GM21786 (cell line): ENCODE results near the gene DIAPH3.
A peak's percentile ranks its signal among the peaks of the same experiment; 100 is the strongest.

ENCODE experiments used
- ATAC-seq: cut with Tn5 transposase; IDR thresholded peaks from one replicate; pipeline ENCODE4 v1.9.1; 2021; ENCODE audit not compliant: unreplicated experiment

DIAPH3 gene

GRCh38 chr13:59680429-59681024 lies 483.2 kb downstream of the DIAPH3 start:
- no peak for ATAC-seq

GRCh38 chr13:59679254-59679653 lies 484.5 kb downstream of the DIAPH3 start:
- ATAC-seq: no peak

DNA sequence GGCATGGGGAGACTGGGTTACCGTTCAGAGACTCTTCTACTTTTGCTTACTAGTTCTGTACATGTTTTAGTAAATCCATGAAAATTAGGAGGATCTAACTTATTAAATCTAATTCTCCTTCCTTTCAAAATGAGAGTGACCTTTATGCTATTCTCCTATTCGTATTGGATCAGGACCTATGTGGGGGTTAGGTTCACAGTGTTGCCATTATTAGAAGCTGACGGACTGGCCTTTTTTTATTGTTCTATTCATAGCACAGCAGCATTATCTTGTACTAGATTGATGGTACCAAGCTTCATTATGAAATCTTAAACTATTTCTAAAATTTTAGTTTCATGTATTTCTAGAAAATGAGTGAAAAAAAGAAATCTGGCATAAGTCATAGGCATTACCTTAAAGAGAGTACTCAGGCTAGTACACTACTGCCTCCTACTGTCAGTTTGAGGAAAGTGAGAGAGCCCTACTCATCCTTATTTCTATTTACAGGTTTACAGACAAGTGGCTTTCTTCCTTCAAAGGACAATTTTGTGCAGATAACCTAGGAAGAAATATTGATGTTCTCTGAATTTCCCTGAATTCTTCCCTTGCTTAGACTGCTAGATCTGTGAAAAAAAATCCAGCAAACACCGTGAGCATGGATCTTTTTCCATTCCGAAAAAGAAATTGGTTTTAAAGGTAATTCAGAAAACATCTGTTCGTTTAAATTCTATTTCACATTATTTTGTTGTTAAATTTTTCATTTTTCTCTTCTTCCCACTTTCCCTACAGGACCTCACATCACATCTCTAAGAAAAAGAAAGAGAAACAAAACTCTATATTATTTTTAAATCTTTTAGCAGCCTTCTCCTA lies 485.5 kb downstream of the DIAPH3 start:
- peak; percentile 60 for ATAC-seq

GRCh38 chr13:59677430-59677829 lies 486.3 kb downstream of the DIAPH3 start:
- no peak for ATAC-seq

DNA sequence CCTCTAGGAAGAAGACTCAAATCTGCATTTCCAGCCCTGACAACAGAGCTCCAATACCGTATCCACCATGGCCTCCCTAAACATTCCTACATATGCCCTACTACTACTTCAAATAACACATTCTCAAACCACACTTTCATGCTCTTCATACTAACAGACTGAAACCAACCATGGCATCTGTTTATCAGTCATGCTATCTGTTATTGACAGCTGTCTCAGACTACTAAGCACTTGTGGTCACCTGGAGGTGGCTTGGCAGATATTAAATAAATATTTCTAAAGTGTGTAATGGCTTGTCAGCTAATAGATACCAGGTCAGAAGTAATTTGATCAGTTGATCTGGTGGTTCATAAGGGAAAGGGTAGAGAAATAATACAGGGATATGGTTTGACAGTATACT lies 489.1 kb downstream of the DIAPH3 start:
- no peak for ATAC-seq

GRCh38 chr13:59673286-59673685 lies 490.4 kb downstream of the DIAPH3 start:
- ATAC-seq: no peak

DNA sequence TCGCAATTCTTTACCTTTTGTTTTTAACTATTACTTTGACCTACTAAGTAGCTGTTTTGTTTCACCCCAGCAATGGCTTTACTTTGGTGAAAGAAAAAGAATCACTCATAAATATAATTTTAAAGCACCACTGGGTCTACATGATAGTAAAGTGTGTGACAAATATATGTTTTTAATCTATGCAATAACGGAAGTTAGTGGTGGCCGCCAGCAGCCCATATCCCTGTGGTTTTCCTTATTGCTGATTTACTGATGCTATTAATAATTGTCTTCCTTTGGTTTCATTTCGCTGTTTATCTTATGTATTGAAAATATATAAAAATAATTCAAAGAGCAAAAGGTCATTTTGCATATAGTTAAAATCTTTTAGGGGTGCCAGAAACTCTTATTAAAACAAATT lies 491.3 kb downstream of the DIAPH3 start:
- ATAC-seq: no peak

DNA sequence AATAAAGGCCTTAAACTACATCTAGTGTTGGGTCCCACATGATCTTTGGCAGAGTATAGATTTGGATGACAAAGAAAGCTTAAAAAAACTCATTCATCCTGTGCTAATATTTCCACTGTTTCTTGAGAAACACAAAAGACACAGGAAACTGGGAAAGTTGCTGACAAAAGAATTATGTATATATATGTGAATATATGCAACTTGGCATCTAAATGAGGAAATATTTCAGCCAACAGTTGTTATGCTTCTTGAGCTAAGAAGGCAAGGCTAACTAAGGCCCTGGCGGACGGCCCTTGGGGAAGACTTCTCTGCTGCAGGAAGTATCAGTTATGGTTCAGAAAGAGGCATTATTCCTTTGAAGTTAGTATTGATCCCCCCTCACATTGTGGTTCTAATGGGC lies 491.8 kb downstream of the DIAPH3 start:
- ATAC-seq: no peak

DNA sequence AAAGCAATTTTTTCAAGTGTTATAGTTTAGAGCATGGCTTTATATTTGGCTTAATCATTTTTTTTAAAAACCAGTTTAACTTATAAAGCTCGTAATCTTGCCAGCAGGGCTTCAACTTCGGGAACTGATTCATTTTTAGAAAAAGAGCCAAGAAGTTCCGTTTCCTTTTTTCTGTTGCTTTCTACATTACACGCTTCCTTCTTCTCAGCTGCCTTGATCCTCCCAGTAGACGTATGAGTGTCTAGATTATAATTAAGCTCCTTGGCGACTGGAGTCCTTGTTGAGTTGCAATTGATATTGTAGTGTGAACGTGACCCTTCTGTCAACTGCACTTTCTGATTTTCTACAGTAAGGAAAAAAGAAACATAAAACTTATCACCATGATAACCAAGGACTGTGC lies 497.2 kb downstream of the DIAPH3 start:
- ATAC-seq: no peak

- no peak for ATAC-seq
Measured at GRCh38 chr13:59665732-59666131, 498.0 kb downstream of the DIAPH3 start.

- no peak for ATAC-seq
Measured at GRCh38 chr13:59665184-59665583, 498.5 kb downstream of the DIAPH3 start.

DNA sequence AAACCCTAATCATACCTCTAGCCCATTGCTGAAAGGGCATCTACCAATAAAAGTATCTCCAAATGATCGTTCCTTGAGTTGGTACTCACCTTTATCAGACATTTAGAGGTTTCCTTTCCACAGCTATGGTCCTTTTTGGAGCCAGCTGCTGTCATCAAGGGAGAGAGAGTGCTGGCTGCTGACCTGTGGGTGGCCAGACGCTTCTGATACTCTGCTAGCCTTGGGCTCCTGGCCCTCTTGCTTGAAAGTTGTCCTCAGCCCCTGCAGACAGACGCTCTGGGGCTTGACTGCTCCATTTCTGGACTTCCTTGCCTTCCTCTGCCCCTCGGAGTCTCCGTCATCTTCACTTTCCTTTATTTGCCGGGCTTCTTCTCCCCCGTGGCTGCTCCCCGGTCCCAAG lies 499.1 kb downstream of the DIAPH3 start:
- ATAC-seq: no peak

DNA sequence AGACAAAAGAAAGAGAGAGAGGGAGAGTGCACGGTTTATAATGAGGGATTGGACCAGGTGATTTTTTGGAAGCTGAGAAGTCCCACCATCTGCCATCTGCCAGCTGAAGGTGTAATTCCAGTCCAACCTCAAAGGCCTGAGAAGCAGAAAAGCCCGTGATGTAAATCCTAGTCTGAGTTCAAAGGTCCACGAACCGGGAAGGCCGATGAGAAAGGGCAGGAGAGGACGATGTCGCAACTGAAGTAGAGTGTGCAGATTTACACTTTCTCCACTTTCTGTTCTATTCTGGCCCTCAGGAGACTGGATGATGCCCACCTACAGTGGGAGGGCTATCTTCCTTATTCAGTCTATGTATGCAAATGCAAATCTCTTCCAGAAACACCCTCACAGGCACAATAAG lies 500.0 kb downstream of the DIAPH3 start:
- no peak for ATAC-seq

GRCh38 chr13:59660582-59660981 lies 503.1 kb downstream of the DIAPH3 start:
- ATAC-seq: no peak

DNA sequence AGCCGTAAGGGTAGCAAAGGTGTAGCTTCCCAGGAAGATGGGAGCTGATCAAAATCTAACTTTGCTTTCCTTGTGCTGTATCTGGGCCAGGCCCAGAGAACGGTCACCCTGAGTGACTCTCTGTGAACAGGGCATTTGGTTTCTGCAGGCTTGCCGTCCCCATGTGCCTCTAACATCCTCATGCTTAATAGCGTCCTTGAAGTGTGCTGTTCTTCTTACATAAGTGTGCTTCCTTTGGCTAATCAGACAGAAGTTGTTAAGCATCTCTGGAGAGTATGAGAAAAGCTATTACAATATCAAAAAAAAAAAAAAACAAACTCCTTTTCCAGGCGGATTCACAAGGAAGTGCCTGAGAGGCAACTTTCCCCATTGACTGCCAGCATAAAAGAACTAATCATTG lies 503.7 kb downstream of the DIAPH3 start:
- no peak for ATAC-seq

DNA sequence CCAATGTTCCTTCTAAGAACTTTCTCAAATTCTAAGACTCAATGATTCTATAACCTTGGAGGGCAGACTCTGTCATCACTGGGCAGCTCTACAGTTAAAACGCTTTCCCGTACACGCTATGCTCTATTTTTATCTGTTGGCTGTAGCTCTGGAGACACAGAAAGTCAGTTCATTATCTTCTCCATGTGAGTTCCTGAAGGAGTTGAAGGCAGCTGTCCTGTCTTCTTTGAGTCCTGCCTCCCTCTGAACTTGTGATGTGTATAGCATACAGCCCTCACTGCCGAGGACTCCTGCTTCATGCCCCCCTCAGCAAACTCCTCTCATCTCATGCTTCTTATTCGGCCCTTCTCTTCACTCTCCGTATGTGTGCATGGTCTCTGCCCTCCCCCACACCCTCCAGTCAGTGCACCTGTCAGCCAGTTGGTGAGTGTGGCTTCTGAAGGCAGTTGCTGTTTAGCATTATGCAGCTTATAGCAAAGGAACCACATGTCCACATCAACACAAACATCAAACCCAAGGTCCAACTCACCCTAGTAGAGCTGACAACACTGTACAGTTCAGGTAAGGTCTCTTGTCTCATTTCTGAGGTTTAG lies 504.9 kb downstream of the DIAPH3 start:
- ATAC-seq: no peak

- no peak for ATAC-seq
Measured at GRCh38 chr13:59658027-59658737, 505.5 kb downstream of the DIAPH3 start.

DNA sequence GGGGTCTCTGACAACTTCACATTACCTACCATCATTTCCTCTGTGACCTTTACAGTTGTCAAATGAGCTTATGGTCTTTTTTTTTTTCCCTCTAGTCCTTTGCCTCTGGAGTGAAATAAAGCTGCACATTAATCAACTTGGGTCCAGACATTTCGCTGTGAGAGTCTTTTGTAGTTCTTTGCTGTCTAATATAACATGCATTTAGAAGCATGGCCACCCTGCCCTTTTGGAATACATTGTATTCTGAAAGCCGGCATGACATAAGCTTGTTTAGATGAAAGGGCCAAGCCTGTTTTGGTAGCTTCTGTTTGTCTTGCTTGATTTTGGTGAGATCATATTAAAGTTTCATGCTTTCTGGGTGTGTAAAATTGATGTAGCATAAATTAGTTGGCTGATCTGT lies 509.8 kb downstream of the DIAPH3 start:
- ATAC-seq: no peak

DNA sequence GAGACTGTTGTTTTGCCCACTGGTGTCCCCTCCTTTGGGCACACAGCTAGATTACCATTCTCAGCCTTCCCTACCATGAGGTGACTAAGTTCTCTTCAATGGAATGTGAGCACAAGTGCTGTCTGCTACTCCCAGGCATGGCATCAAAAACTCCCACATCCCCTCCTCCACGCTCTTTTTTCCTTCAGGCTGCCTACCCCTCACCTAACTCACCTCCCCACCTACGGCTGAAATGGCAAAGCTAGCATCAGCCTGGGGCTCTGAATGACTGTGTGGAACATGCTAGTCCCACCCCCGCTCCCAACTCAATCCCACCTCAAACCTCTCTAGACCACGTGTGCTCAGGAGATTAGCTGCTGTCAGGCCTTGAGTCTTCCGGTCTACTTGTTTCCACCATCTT lies 512.2 kb downstream of the DIAPH3 start:
- ATAC-seq: no peak

- no peak for ATAC-seq
Measured at GRCh38 chr13:59643906-59644626, 519.7 kb downstream of the DIAPH3 start.

- no peak for ATAC-seq
Measured at GRCh38 chr13:59643364-59643841, 520.3 kb downstream of the DIAPH3 start.
